Body of pancreas (tissue), 4 donors: Measurements from ENCODE around the gene MRPS25.

ENCODE experiments used
- POLR2A ChIP-seq, 3 donors: fragments of 450-650 bp; IDR thresholded peaks; one replicate each; pipeline ENCODE4 v1.6.1; 2016; ENCODE audit warnings: antibody characterized with exemption in 3 of 3, mild to moderate bottlenecking in 2 of 3
- TF ChIP-seq, protein P1 (sequence below), 7 experiments: fragments of 450-650 bp in 4 of 7; fragments of 200-600 bp in 3 of 7; sonication (generic) in 3 of 7; IDR thresholded peaks; one replicate each; pipeline ENCODE4 v1.5.1; 2016 to 2019; ENCODE audit warnings: antibody characterized with exemption in 7 of 7

DNA sequence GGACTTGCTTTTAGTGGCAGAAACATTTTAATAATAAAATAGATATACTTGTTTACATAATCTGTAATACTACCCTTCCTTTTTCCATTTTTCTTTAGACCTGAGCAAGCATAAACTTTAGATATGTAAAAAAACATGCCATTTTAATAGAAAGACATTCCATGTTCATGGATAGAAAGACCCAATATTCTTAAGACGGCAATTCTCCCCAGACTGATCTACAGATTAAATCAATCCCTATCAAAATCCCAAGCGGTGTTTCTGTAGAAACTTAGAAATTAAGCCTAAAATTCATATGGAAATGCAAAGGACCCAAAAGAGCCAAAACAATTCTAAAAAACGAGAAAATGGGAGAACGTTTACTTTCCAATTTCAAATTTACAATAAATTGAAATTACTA lies 11.6 kb downstream of the MRPS25 start:
- TF ChIP-seq, protein P1, sequence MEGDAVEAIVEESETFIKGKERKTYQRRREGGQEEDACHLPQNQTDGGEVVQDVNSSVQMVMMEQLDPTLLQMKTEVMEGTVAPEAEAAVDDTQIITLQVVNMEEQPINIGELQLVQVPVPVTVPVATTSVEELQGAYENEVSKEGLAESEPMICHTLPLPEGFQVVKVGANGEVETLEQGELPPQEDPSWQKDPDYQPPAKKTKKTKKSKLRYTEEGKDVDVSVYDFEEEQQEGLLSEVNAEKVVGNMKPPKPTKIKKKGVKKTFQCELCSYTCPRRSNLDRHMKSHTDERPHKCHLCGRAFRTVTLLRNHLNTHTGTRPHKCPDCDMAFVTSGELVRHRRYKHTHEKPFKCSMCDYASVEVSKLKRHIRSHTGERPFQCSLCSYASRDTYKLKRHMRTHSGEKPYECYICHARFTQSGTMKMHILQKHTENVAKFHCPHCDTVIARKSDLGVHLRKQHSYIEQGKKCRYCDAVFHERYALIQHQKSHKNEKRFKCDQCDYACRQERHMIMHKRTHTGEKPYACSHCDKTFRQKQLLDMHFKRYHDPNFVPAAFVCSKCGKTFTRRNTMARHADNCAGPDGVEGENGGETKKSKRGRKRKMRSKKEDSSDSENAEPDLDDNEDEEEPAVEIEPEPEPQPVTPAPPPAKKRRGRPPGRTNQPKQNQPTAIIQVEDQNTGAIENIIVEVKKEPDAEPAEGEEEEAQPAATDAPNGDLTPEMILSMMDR (IDR thresholded peaks at IDR 0.05), result no peak
- no peak for TF ChIP-seq POLR2A (IDR thresholded peaks at IDR 0.05)
